ENCODE data around the gene DNAJC15.

The DNAJC15 gene

DNA sequence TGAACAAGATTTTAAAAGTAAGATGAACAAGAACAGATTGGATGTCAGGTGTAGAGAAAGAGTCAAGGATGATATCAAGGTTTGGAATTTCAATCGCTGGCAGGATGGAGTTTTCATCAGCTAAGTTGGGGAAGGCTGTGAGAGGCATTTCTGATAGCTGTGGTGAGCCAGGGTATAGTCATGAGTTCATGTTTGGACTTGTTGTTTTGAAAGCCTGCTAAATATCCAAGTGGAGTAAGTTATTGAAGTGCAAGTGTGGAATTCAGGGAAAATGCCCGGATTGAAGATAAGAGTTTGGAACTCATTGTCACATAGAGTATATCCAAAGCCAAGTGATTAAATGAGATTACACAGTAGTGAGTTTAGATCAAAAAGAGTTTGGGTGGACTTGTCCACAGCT is 20.4 kb upstream of the DNAJC15 start:
- TF ChIP-seq, protein P1, sequence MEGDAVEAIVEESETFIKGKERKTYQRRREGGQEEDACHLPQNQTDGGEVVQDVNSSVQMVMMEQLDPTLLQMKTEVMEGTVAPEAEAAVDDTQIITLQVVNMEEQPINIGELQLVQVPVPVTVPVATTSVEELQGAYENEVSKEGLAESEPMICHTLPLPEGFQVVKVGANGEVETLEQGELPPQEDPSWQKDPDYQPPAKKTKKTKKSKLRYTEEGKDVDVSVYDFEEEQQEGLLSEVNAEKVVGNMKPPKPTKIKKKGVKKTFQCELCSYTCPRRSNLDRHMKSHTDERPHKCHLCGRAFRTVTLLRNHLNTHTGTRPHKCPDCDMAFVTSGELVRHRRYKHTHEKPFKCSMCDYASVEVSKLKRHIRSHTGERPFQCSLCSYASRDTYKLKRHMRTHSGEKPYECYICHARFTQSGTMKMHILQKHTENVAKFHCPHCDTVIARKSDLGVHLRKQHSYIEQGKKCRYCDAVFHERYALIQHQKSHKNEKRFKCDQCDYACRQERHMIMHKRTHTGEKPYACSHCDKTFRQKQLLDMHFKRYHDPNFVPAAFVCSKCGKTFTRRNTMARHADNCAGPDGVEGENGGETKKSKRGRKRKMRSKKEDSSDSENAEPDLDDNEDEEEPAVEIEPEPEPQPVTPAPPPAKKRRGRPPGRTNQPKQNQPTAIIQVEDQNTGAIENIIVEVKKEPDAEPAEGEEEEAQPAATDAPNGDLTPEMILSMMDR (IDR thresholded peaks at IDR 0.05; ENCODE audit: low read depth, low read length, missing control alignments), result no peak
- no peak overlapping the region for H3K4me3 ChIP-seq (ENCODE audit: low read depth, low read length)
- in situ Hi-C loops (cut with HindIII; ENCODE audit: low sequenced_read_pairs), result no loop called here
- DNase-seq (ENCODE audit: low read depth), result no peak

DNA sequence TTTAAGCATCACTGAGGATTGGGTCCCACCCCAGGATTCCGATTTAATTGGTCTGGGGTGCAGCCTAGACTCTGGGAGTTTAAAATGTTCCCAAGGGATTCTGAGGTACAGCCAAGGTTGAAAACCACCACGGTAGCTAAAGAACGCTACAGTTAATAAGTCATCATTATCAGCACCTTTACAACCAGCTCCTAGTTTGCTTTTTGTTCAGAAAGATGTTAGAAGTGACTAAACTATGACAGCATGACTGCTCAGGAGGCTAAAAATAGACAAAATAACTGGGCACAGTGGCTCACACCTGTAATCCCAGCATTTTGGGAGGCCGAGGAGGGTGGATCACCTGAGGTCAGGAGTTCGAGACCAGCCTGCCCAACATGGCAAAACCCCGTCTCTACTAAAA is 19.7 kb upstream of the DNAJC15 start:
- no peak overlapping the region for H3K4me3 ChIP-seq (ENCODE audit: low read depth, low read length)
- in situ Hi-C loops (cut with HindIII; ENCODE audit: low sequenced_read_pairs), result no loop called here
- no peak for DNase-seq (ENCODE audit: low read depth)
- TF ChIP-seq, protein P1 (IDR thresholded peaks at IDR 0.05; ENCODE audit: low read depth, low read length, missing control alignments), result no peak

DNA sequence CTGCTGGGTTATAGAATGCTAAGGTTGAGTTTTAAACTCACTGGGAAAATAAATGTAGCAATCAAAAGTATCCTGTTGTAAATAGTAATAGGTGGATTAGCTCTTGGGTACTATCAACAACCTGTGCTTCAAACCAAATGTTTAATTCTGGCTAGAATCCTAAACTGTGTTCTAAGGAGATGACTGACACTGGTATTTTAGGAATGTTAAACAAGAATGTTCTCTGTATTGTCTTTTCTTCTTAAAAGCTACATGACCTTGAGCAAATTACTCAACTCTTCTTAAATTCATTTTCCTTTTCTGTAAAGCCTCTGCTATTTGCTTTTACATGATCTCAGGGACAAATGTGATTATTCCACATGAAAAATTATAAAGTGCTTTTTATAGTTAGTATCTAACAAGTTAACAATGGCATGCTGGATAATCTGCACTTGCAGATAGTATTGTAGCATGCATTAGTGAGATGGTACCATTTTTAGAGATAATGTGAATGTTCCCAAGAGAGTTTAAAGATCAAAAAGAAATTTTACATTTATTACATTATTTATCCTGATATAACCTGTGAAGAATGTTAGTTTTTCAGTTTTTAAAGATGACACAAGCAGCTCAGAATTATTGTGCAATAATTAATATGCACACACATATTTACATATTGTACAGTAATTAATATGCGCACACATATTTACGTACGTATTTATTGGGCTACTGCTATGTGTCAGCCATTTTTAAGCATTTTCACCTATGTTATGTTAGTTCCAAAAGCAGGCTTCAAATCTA is 17.7 kb upstream of the DNAJC15 start:
- TF ChIP-seq, protein P1 (IDR thresholded peaks at IDR 0.05; ENCODE audit: low read depth, low read length, missing control alignments), result no peak
- in situ Hi-C loops (cut with HindIII; ENCODE audit: low sequenced_read_pairs), result no loop called here
- peak; percentile 32 for DNase-seq (ENCODE audit: low read depth)
- H3K4me3 ChIP-seq (ENCODE audit: low read depth, low read length), result no peak overlapping the region

DNA sequence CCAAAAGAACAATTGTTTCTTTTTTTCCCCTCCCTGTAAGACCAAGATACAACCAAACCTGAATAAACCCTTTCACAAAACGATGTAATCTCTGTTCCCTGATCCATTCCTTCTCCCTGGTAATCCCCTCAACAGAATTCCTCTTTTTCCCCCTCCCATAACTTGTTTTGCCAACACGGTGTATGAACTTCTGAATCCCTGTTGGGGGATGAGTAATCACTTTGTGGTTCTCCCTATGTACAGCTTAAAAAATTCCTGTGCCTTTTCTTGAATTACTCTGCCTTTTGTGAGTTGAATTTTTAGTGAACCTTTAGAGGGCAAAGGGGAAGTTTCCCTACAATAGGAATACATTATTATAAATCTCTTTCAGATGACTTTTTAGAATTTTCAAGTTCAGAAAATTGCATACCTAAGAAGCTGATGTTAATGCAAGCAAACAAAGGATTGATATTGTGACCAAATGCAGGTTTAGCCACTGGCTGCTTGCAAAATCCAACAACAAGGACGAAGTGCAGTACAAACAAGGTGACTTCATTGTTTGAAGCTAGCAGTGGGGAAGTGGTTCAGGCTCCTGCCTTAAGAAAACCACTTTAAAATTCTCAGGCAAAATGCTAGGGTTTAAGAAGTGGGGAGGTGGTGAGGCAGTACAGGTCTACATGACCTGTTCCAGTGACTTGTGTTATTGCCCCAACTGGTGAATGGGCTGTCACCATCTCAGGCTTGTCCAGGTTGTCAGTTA is 16.3 kb upstream of the DNAJC15 start:
- TF ChIP-seq, protein P1 (IDR thresholded peaks at IDR 0.05; ENCODE audit: low read depth, low read length, missing control alignments), result no peak
- no peak overlapping the region for H3K4me3 ChIP-seq (ENCODE audit: low read depth, low read length)
- in situ Hi-C loops (cut with HindIII; ENCODE audit: low sequenced_read_pairs), result no loop called here
- peak; percentile 63 for DNase-seq (ENCODE audit: low read depth)

DNA sequence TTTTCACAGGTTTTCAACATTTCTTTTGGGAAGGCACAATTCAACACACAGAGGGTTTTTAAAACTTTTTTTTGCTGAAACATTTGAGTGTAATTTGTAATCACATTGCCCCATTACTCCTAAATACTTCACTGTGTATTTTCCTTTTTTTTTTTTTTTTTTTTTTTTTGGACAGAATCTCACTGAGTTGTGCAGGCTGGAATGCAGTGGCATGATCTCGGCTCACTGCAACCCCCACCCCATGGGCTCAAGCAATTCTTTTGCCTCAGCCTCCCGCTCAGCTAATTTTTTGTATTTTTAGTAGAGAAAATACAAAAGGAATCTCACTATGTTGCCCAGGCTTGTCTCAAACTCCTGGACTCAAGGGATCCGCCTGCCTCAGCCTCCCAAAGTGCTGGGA is 14.8 kb upstream of the DNAJC15 start:
- TF ChIP-seq, protein P1 (IDR thresholded peaks at IDR 0.05; ENCODE audit: low read depth, low read length, missing control alignments), result no peak
- no peak overlapping the region for H3K4me3 ChIP-seq (ENCODE audit: low read depth, low read length)
- in situ Hi-C loops (cut with HindIII; ENCODE audit: low sequenced_read_pairs), result no loop called here
- DNase-seq (ENCODE audit: low read depth), result no peak

DNA sequence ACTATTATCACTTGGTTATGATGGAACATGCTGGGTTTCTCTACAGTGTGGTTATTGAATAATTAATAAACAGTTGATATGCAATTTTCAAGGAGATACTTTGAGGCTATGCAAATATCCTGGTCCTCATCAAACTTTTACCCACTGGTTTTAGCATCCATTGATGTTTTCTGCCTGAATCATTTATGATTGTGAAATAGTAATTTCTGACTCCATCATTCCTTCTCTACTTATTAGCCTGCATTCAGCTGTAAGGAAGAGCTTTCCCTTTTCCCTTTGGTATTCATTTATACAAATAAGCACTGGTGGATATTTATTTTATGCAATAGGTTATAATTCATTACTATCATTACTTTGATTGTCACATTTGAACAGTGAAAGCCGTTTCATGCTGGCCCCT is 13.9 kb upstream of the DNAJC15 start:
- TF ChIP-seq, protein P1 (IDR thresholded peaks at IDR 0.05; ENCODE audit: low read depth, low read length, missing control alignments), result no peak
- H3K4me3 ChIP-seq (ENCODE audit: low read depth, low read length), result no peak overlapping the region
- in situ Hi-C loops (cut with HindIII; ENCODE audit: low sequenced_read_pairs), result no loop called here
- DNase-seq (ENCODE audit: low read depth), result no peak
